NCI-H748 treated with DMSO at 0.1 percent for 48 hours (cell line): ENCODE data around the gene MLLT11.
A peak's percentile ranks its signal among the peaks of the same experiment; 100 is the strongest.

Source experiments
- DNase-seq: peaks from one replicate; lab custom pipeline; 2025; lab: John Stamatoyannopoulos, UW

The MLLT11 gene, protein sequence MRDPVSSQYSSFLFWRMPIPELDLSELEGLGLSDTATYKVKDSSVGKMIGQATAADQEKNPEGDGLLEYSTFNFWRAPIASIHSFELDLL

DNA sequence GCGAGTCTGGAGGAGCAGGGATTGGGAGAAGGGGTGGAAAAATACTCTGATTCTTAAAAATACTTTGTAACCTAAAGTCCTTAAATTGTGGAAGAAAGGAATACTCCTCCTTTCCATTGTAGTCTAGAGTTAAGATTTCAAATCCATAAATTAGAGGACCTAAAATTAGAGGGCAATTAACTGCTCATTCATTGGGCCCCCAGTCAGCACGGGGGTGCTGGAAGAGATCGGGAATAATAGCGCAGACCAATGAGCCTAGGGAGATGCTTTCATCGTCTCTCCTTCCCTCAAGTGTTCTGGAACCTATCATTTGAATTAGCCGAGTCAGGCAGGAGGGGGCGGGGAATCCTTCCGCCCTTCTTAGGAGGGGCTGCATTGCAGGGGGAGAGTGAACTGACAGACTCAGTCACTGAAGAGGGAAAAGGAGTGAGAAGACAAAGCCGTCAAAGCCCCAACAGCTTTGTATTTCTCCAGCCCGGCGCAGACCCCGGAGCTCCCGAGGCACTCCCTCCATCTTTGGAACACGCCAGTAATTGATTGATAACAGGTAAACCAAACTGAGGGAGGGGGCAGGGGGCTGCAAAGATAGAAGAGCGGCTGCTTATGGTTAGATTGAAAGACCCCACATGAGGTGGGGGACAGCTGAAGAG lies at the start of gene MLLT11:
Gene MLLT11, plus strand, starts transcription at position 391 of the 650 bp plus-strand sequence. CDS start 6,828 bp downstream, outside the sequence.
- DNase-seq, result peak; percentile 78

- no peak for DNase-seq
Observed at GRCh38 chr1:151011154-151011850, 48.9 kb upstream of the MLLT11 start.

DNA sequence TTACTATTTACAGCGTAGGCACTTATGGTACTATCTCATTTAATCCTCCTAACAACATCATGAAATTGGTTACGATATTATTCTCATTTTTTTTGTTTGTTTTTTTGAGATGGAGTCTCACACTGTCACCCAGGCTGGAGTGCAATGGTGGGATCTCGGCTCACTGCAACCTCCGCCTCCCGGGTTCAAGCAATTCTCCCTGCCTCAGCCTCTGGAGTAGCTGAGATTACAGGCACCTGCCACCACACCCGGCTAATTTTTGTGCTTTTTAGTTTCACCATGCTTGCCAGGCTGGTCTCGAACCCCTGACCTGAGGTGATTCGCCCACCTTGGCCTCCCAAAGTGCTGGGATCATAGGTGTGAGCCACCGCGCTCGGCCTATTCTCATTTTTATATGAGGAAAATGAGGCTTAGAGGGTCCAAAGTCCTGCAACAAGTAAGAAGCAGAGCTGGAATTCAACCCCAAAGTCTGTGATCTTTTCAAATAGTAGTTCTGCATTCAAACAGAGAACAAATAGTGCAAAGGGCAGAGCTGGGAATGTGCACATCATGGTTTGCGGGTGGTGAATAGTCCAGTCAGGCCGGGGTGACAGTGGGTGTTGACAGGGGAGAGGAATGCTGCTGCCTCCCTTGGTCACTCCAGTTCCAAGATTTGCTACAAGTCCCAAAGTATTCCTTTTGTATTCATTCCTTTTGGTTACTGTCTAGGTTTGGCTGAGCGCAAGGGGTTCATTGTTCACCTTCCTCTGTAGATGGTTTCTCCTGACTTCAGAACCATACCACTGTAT lies 47.3 kb upstream of the MLLT11 start:
- DNase-seq, result no peak

- no peak for DNase-seq
Observed at GRCh38 chr1:151013518-151013917, 46.7 kb upstream of the MLLT11 start.

GRCh38 chr1:151024540-151025146 lies 35.6 kb upstream of the MLLT11 start:
- DNase-seq, result peak; percentile 38

GRCh38 chr1:151026460-151026859 lies 33.7 kb upstream of the MLLT11 start:
- DNase-seq, result no peak

GRCh38 chr1:151032164-151032563 lies 28.0 kb upstream of the MLLT11 start:
- no peak for DNase-seq

- DNase-seq, result no peak
Observed at GRCh38 chr1:151035167-151035566, 25.0 kb upstream of the MLLT11 start.

DNA sequence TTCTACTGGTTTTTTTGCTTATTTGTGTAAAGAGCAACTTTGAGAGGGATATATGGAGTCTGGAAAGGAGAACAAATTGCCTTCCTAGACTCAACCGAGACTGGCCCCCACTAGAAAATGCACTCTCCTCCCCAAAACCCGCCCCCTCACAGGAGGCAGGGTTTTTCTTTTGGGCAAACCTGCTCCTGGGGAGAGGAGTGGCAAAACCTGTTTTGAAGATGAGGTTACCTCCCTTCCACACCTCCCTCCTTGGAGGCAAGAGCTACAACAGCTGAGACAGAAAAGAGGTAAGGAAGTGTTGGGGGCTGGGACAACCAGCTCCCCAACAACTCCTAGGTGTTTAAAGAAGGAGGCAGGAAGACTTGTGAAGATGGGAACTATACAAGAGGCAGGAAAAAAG lies 23.8 kb upstream of the MLLT11 start, which contains the start of gene BNIPL:
Gene BNIPL, plus strand, starts transcription at position 231 of the 400 bp plus-strand sequence. Its CDS starts 140 bp downstream, at position 371.
- DNase-seq, result no peak

DNA sequence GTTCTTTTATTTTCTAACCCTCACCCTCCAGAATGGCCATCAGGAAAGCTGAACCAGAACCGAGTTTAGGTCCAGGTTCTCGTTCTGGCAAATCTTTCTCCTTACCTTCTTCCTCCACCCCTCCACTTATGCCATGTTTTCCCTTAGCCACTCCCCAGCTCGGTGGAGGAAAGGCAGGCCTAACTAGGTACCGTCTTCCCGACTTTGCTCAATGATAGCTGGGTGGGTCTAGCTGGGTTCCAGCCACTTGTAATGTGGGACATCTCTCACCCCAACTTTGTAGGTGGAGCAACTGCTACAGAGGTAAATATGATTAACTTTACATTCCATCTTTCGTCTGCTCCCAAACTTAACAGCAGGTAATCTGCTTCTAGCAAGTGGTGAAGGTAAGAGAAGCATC lies 23.2 kb upstream of the MLLT11 start:
- DNase-seq, result no peak

- DNase-seq, result no peak
Observed at GRCh38 chr1:151039521-151039920, 20.7 kb upstream of the MLLT11 start.

GRCh38 chr1:151043163-151043562 lies 17.0 kb upstream of the MLLT11 start:
- no peak for DNase-seq

DNA sequence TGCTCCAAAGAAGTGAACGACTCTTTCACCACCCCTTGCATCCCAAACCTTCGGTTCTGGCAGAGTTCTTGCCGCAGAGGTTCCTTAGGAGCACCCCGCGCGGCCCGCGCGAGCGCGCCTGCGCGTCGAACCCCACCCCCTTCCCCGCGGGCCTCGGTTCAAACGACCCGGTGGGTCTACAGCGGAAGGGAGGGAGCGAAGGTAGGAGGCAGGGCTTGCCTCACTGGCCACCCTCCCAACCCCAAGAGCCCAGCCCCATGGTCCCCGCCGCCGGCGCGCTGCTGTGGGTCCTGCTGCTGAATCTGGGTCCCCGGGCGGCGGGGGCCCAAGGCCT lies 12.6 kb upstream of the MLLT11 start, which contains the start of gene C1orf56:
Gene C1orf56, plus strand, starts transcription at position 161 of the 334 bp plus-strand sequence. Its CDS starts 97 bp downstream, at position 258.
- DNase-seq, result peak; percentile 48

DNA sequence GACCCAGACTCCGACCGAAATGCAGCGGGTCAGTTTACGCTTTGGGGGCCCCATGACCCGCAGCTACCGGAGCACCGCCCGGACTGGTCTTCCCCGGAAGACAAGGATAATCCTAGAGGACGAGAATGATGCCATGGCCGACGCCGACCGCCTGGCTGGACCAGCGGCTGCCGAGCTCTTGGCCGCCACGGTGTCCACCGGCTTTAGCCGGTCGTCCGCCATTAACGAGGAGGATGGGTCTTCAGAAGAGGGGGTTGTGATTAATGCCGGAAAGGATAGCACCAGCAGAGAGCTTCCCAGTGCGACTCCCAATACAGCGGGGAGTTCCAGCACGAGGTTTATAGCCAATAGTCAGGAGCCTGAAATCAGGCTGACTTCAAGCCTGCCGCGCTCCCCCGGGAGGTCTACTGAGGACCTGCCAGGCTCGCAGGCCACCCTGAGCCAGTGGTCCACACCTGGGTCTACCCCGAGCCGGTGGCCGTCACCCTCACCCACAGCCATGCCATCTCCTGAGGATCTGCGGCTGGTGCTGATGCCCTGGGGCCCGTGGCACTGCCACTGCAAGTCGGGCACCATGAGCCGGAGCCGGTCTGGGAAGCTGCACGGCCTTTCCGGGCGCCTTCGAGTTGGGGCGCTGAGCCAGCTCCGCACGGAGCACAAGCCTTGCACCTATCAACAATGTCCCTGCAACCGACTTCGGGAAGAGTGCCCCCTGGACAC lies 12.1 kb upstream of the MLLT11 start:
- DNase-seq, result peak; percentile 41

GRCh38 chr1:151048645-151049032 lies 11.6 kb upstream of the MLLT11 start:
- no peak for DNase-seq

GRCh38 chr1:151049458-151049857 lies 10.7 kb upstream of the MLLT11 start:
- DNase-seq, result no peak

DNA sequence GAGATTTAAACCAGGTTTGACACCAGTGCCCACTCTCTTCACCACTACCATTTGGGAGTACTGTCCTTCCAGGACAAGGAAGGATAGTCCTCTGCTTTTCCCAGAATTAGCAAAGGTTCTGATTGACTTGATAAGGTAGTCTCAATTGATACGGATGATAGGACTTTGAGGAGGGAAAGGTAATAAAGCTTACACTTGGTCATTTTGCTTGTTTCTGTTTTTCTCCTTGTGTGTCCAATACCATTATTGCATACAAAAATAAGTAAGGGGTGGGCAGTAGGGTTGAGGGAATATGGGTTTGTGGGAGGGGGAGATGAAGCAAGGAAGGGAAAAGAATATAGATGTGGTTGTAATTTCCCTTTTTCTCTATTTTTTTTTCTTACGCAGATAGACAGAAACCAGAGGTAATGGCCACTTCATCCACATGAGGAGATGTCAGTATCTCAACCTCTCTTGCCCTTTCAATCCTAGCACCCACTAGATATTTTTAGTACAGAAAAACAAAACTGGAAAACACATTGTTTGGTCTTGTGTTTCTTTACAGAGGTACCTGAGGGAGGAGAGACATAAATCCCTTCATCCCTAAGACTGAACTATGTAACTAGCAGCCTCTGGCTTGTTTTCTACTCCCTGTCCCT lies 10.0 kb upstream of the MLLT11 start:
- DNase-seq, result no peak

- no peak for DNase-seq
Observed at GRCh38 chr1:151051356-151052009, 8.7 kb upstream of the MLLT11 start.

- DNase-seq, result no peak
Observed at GRCh38 chr1:151054971-151055547, 5.1 kb upstream of the MLLT11 start.

DNA sequence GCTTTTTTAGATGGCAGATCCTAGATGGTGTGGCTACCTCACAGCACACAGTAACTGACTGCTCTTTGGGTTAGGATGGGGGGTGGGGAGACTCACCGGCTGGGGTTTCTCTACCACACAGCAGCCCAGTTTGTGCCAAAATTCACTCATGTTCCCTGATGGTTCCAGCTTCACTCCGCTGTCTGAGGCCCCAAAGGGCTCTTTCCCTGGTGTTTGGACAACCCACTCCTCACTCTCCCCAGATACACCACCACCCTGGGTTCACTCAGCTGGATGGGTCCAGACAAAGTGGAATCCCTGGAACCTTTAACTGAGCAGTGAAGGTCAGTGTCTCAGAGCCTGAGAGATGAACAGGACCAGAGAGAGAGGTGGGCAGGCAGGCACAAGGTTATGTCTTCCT lies 4.6 kb upstream of the MLLT11 start:
- no peak for DNase-seq
